ACC112 (cell line): ENCODE results near the gene PMM2.
"Not testable (repeated sequence)": the region's sequence is repeated elsewhere in the genome, so short reads cannot be mapped to it uniquely, and the experiment has no call there.

Experiments used
- H2AFZ ChIP-seq: fragments of 200-600 bp; sonication (generic); one replicate; pipeline ENCODE4 v1.6.0; 2017; ENCODE audit warnings: antibody characterized with exemption, low read length; ENCODE audit not compliant: unreplicated experiment
- H3K27ac ChIP-seq: fragments of 200-600 bp; sonication (generic); 2 replicates; pipeline ENCODE4 v1.5.1; 2014; ENCODE audit warnings: low read depth, mild to moderate bottlenecking, antibody characterized with exemption, low read length, moderate library complexity
- H3K27me3 ChIP-seq: fragments of 200-600 bp; sonication (generic); 2 replicates; pipeline ENCODE4 v1.6.1; 2014; ENCODE audit warnings: mild to moderate bottlenecking, antibody characterized with exemption, low read length, moderate library complexity, mixed read lengths; ENCODE audit not compliant: insufficient read depth
- H3K36me3 ChIP-seq: fragments of 200-600 bp; sonication (generic); 2 replicates; pipeline ENCODE4 v1.6.1; 2016; ENCODE audit warnings: mild to moderate bottlenecking, antibody characterized with exemption, low read length, moderate library complexity, mixed read lengths; ENCODE audit not compliant: insufficient read depth
- H3K4me1 ChIP-seq: fragments of 200-600 bp; sonication (generic); one replicate; pipeline ENCODE4 v1.6.1; 2016; ENCODE audit warnings: low read length, mixed read lengths; ENCODE audit not compliant: insufficient read depth, unreplicated experiment, control insufficient read depth
- H3K4me3 ChIP-seq: fragments of 200-600 bp; sonication (generic); 2 replicates; pipeline ENCODE4 v1.5.1; 2014; ENCODE audit warnings: mild to moderate bottlenecking, low read depth, low read length
- H3K79me2 ChIP-seq: fragments of 200-600 bp; sonication (generic); one replicate; pipeline ENCODE4 v1.6.0; 2016; ENCODE audit warnings: low read length; ENCODE audit not compliant: control insufficient read depth, unreplicated experiment, insufficient read depth

Gene PMM2

GRCh38 chr16:8781797-8782196 lies 15.8 kb upstream of the PMM2 start:
- H3K4me1 ChIP-seq = no peaks in the 10 kb centered on the region
- H3K79me2 ChIP-seq = no peaks in the 10 kb centered on the region
- no peak overlapping the region for H2AFZ ChIP-seq
- H3K27ac ChIP-seq = no peak overlapping the region
- no peaks in the 10 kb centered on the region for H3K36me3 ChIP-seq
- H3K4me3 ChIP-seq = no peak overlapping the region
- H3K27me3 ChIP-seq = peaks cover 23% of the 10 kb centered on the region

DNA sequence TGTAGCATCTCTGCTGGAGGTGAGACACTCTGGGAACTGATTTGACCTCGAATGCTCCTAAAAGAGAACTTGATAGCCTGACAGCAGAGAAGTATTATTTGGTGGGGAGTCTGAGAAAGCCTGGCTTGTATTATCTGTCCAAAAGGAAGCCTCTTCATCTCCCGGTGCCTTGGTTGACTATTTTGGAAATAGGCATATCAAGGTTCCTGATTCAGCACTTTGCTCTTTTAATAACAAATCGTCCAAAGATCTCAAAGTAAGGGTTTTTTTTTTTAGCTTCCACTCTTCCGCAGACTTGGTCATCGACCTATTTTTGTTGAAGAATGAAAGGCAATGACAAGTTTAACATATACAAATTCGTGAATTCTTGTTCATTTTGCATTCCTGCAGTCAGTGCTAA lies 15.0 kb upstream of the PMM2 start:
- no peaks in the 10 kb centered on the region for H3K36me3 ChIP-seq
- H3K79me2 ChIP-seq = no peaks in the 10 kb centered on the region
- H3K27me3 ChIP-seq = peaks cover 23% of the 10 kb centered on the region

DNA sequence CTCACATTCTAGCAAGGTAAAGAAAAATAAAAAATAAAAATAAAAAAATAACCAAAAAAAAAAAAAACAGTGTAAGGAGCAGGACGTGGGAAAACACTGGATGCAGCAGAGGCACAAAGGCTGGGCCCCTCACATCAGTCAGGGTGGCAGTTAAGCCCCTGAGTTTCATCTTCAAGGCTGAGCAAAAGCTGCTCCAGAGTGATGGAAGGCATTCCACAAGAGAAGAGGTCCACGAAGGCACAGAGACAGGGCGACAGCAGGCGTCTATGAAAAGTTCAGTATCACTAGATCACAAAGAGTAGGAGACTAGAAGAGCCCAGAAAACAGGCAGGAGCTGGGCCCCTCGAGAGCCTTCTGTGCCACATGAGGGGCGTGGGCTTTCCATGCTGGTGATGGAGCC lies 12.2 kb upstream of the PMM2 start:
- Histone ChIP-seq H3K79me2 (no peaks in the 10 kb centered on the region), H3K4me1 (no peaks in the 10 kb centered on the region), H3K27ac (no peak overlapping the region), H3K4me3 (no peak overlapping the region), H3K27me3 (peaks cover 23% of the 10 kb centered on the region), H3K36me3 (no peaks in the 10 kb centered on the region), H2AFZ (no peak overlapping the region)

More for the DNA sequence above, 15.0 kb upstream of the PMM2 start:
- H3K4me1 ChIP-seq = no peaks in the 10 kb centered on the region
- H3K4me3 ChIP-seq = no peak overlapping the region
- no peak overlapping the region for H2AFZ ChIP-seq
- H3K27ac ChIP-seq = no peak overlapping the region

- H3K36me3 ChIP-seq, H3K4me3 ChIP-seq, H2AFZ ChIP-seq, H3K4me1 ChIP-seq, H3K79me2 ChIP-seq, H3K27ac ChIP-seq: not testable (repeated sequence)
- peaks cover 15% of the 10 kb centered on the region for H3K27me3 ChIP-seq
These were observed 11.3 kb upstream of the PMM2 start for GRCh38 chr16:8786316-8786715.

DNA sequence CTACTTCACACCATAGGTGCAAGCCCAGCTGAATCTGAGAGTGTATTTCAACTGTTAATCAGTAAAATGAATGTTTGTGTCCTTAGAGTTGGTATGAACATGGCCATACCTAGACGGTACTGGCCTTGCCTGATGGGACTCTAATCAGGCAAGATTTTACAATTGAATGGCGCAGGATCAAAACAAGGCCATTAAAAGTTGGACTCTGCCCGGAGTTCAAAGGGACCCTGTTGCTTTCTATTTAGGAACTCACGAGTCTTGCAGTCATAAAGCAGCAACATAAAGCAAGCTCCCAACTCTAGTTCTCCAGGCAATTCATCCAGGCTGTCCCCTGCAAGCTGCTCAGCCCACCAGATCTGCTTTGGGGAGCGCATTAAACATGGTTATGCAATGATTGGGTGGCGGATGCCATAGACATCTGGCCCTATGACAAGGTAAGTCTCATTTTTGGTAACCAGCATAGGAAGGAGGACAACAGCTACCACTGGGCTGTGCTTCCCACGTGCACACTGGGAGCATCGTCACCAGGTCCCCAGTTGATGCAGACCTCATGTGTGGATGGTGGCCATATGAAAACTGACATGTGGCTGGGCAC lies 9.0 kb upstream of the PMM2 start:
- Histone ChIP-seq H3K27ac (no peak overlapping the region), H2AFZ (no peak overlapping the region), H3K36me3 (no peaks in the 10 kb centered on the region), H3K4me1 (no peaks in the 10 kb centered on the region), H3K27me3 (peaks cover 2% of the 10 kb centered on the region; the same call in 1 of the 2 replicates), H3K79me2 (no peaks in the 10 kb centered on the region), H3K4me3 (no peak overlapping the region)

DNA sequence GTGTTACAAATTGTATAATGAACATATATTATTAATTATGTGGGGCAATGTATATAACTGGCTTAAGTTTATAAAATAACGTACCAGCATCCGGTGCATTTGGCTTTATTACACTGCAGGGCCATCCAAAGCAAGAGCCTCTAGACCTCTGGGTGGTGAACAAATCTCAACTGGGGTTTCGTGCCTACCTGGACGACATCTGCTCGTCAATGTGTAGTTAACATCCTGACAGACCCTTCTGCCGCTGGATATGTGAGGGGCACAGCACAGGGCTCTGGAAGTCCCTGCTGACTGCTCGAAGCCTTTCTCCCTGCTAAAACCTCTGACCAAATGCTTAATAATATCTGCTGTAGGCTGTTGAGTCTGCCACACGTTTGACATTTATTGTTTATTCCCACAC lies 2.5 kb upstream of the PMM2 start:
- Histone ChIP-seq H3K4me3 (no peak overlapping the region), H3K36me3 (no peaks in the 10 kb centered on the region), H3K4me1 (peaks cover 18% of the 10 kb centered on the region), H3K27me3 (no peaks in the 10 kb centered on the region), H2AFZ (no peak overlapping the region), H3K79me2 (peaks cover 44% of the 10 kb centered on the region), H3K27ac (no peak overlapping the region)

DNA sequence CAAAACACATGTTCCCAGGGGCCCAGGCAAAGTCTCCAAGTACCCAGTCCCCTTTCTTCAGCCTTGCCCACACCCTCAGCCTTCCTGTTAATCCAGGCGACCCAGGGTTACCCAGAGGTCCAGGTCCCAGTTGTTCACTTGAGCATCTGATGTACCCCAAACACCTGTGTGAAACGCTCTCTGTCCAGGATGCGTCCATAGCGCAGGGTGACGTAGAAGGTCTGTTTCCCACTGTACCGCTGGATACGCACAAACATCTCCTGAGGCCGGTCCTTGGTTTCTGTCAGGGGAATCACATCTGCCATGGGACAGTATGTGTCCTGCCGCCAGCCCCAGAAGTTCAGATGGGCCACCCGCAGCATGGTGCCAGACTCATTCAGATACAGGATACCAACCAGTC lies 1.8 kb upstream of the PMM2 start:
- Histone ChIP-seq H3K4me1 (peaks cover 18% of the 10 kb centered on the region), H3K27ac (no peak overlapping the region), H2AFZ (no peak overlapping the region), H3K27me3 (no peaks in the 10 kb centered on the region), H3K79me2 (peaks cover 51% of the 10 kb centered on the region), H3K4me3 (no peak overlapping the region; the same call in 1 of the 2 replicates), H3K36me3 (no peaks in the 10 kb centered on the region)

GRCh38 chr16:8796469-8797363 lies 923 bp upstream of the PMM2 start:
- Histone ChIP-seq H3K79me2 (peaks cover 60% of the 10 kb centered on the region), H3K4me1 (peaks cover 18% of the 10 kb centered on the region), H3K27ac (peak overlapping the region; percentile 11), H3K36me3 (no peaks in the 10 kb centered on the region), H3K4me3 (peak overlapping the region; percentile 96), H2AFZ (peak overlapping the region; percentile 47), H3K27me3 (no peaks in the 10 kb centered on the region)

DNA sequence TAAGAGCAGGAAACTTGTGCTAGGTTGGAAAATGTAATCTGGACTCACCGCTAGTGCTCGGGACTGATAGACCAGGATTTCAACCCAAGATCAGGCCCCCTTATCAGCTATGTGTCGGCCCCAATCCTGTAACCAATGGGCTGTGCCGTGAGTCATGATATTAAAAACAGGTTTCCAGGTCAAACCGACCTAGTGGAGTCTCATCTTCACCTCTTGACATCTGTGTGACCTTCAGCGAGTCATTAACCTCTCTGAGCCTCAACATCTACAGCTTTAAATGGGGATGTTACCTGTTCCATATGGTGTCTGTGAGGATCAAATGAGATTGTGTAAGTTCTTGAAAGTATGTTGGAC lies 512 bp downstream of the PMM2 start:
- H3K36me3 ChIP-seq = peaks cover 4% of the 10 kb centered on the region

GRCh38 chr16:8798535-8799157 lies 1.0 kb downstream of the PMM2 start:
- peaks cover 77% of the 10 kb centered on the region for H3K79me2 ChIP-seq
- no peak overlapping the region for H2AFZ ChIP-seq
- peaks cover 7% of the 10 kb centered on the region for H3K36me3 ChIP-seq
- H3K27me3 ChIP-seq = no peaks in the 10 kb centered on the region
- peak overlapping the region; percentile 83 for H3K27ac ChIP-seq
- H3K4me1 ChIP-seq = peaks cover 18% of the 10 kb centered on the region
- H3K4me3 ChIP-seq = peak overlapping the region; percentile 96

More for the DNA sequence above, 512 bp downstream of the PMM2 start:
- Histone ChIP-seq H2AFZ (no peak overlapping the region), H3K27ac (peak overlapping the region; percentile 83), H3K27me3 (no peaks in the 10 kb centered on the region), H3K79me2 (peaks cover 74% of the 10 kb centered on the region), H3K4me1 (peaks cover 18% of the 10 kb centered on the region), H3K4me3 (peak overlapping the region; percentile 96)
